ENCODE data around the gene LARP1.
"Not testable (repeated sequence)": the region's sequence is repeated elsewhere in the genome, so short reads cannot be mapped to it uniquely, and the experiment has no call there.

Gene LARP1

DNA sequence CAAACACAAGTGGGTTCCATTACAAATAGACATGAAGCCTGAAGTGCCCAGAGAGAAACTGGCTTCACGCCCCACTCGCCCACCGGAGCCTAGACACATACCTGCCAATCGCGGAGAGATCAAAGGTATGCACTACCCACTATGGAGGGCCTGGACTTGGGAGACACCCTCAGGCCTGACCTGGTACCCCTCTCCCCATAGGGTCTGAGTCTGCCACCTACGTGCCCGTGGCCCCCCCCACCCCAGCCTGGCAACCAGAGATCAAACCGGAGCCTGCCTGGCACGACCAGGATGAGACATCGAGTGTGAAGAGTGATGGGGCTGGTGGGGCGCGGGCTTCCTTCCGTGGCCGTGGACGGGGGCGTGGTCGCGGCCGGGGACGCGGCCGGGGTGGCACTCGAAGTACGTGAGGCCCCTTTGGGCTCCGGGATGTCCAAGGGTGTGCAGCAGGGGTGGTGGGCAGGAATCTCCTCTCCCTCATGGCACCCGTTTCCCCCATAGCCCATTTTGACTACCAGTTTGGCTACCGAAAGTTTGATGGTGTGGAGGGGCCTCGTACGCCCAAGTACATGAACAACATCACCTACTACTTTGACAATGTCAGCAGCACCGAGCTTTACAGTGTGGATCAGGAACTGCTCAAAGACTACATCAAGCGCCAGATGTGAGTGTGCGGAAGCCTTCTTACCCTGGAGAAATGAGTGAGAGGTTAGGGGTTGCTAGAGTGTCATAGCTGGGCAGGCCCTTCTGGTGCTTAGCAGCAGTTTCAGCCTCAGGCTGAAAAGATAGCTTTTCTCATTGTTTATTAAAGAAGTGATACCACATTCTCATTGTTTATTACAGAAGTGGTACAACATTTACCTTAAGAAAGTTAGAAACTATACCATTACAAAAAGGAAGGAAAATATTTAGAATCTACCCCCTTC is 38.7 kb downstream of the LARP1 start:
- no peak for DNase-seq (ENCODE audit: low read depth, low spot score)

DNA sequence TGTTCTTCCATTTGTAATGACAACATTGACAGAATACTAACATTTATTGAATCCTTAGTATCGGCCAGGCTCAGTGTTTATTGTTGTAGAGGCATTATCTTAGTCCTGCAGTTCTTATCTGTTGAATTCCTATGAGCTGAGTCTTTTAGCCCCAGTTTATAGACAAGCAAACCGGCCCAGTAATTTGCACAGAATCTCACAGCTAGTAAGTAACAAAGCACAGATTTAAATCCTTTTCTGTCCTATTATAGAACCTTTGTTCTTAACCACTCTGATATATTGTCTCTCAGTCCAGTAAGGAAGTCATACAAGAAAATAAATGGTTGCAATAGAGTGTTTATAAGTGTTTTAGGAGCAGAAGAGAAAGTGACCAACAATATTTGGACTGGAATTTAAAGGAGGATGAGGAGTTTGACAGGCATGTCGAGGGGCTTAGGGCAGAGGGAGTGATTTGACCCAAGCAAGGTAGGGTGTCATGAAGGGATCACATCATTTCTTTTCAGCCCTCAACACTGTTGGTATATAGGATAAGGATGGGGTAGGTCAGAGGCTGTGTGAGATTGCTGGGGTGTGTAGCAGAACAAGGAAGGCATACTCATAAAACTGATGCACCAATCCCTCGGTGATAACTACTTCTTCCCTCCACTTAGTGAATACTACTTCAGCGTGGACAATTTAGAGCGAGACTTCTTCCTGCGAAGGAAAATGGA is 39.5 kb downstream of the LARP1 start:
- DNase-seq (ENCODE audit: low read depth, low spot score): no peak

DNA sequence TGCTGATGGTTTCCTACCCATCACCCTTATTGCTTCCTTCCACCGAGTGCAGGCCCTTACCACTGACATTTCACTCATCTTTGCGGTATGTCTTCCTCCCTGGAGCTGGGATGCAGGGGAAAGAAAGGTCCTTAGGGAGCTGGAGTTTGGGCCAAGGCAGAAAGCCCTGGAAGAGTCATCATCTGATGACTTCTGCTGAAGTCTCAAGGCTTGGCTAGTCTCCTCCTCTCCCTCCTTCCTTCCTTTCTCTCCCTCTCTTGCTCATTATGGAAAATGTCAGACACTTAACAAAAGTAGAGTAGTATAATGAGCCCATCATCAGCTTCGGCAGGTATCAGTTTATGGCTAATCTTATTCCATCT is 40.0 kb downstream of the LARP1 start:
- no peak for DNase-seq (ENCODE audit: low read depth, low spot score)

DNA sequence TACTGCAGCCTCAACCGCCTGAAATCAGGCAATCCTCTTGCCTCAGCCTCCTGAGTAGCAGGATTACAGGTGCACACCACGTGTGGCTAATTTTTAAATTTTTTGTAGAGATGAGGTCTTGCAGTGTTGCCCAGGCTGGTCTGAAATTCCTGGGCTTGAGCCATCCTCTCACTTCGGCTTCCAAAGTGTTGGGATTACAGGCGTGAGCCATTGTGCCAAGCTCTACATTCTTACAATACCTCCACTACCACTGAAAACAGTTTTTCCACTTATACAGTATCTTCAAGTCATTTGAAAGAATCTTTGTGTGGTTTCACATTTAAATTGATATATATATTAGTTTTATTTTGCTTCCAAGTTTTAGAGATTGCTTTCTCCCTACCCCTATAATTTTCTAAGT is 42.6 kb downstream of the LARP1 start:
- DNase-seq (ENCODE audit: low read depth, low spot score): no peak

DNA sequence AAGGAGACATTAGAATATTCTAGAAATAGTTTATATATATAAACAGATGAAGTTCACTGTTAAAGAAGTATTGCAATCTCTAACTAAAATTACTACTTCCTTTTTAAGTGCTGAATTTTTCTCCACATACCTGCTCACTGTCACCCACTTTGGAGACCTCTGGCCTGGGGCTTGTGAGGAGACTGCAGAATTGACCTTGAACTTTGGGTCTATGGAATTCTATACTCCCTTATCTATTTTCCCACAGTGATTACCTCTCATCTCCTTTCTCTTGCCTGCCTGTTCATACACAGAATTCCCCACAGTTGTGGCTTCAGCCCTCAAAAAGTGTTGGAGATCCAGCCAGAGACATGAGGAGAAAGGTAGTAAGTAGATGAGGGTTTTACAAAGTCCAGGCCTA is 45.4 kb downstream of the LARP1 start:
- no peak for DNase-seq (ENCODE audit: low read depth, low spot score)

DNA sequence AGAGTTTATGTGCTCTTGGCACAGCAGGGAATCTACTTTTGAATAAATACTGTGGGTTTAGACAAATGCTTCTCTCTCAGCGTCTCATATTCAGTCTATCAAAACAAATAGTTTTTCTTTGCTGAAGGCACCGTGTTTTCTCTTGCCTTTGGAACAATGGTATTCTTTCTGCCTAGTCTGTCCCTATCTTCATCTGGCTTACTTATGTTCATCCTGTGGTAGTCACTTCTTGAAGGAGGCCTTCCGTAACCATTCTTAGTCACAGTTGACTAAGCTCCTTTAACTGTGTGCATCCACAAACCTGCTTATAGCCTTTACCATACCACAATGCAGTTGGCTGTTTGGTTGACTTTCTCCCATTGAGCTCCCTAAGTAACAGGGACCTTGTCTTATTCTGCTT is 45.9 kb downstream of the LARP1 start:
- no peak for DNase-seq (ENCODE audit: low read depth, low spot score)

DNA sequence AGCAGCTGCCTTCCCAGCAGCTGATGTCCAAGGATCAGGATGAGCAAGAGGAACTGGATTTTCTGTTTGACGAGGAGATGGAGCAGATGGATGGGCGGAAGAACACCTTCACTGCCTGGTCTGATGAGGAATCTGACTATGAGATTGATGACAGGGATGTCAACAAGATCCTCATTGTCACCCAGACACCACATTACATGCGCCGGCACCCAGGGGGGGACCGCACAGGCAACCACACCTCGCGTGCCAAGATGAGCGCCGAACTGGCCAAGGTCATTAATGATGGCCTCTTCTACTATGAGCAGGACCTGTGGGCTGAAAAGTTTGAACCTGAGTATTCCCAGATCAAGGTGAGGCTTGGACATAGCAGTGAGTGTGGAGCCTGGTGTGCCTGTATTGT is 46.9 kb downstream of the LARP1 start:
- no peak for DNase-seq (ENCODE audit: low read depth, low spot score)

DNA sequence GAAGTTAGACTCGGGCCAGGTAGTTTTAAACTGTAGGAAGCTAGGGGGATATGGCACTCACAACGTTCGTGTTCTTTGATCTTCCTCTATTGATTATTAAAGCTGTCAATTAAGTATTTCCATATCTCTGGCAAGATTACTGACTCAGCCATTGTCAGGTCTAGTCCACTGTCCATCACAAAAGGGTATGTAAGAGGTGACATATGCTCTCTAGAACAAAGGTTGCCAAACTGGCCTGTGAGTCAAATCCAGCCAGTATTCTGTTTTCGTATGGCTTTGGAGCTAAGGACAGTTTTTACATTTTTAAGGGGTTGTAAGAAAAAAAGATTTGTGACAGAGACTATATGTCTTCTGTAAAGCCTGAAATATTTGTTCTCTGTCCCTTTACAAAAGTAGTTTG is 51.0 kb downstream of the LARP1 start:
- DNase-seq (ENCODE audit: low read depth, low spot score): no peak

DNA sequence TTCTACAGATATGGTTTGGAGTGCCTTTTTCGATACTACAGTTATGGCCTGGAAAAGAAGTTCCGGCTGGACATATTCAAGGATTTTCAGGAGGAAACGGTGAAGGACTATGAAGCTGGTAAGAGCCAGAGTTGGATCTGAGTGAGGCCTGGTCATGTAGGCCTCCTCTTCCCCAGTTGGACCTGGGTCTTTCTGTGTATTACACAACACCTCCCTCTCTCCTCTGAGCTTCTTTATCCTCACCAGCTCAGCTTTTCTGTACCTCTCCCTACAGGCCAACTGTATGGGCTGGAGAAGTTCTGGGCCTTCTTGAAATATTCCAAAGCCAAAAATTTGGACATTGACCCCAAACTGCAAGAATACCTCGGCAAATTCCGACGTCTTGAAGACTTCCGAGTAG is 56.1 kb downstream of the LARP1 start:
- no peak for DNase-seq (ENCODE audit: low read depth, low spot score)

DNA sequence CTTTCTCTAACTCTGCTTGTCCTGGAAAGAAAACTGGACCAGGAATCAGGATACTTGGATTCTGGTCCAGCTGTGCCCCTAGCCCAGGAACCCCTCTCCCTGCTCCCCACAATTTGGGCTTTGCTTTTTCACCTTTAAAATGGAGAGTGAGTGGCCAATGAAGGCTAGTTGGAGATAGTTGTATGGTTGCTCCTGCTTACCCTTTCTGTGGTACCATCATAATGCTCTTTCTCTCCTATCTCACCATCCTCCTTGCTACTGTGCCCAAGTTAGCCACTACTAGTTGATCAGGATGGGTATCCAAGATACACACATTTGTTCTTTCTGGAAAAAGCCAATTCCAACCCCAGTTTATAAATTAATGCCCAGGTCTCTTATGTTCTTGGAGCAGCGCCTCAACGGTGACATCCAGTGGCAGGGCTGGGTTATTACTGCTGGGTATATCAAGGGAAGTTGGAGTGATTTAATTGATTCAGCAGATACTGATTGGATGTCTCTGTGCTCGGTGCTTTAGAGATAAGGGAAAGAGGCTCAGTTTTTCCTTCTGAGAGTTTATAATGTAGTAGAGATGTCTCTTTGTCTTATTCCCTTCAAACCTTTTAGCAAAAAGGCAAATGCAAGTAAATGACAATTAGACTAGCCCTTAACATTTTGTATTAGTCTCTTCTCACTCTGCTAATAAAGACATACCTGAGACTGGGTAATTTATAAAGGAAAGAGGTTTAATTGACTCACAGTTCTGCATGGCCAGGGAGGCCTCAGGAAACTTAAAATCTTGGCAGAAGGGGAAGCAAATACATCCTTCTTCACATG is 56.7 kb downstream of the LARP1 start:
- DNase-seq (ENCODE audit: low read depth, low spot score): peak; percentile 51

DNA sequence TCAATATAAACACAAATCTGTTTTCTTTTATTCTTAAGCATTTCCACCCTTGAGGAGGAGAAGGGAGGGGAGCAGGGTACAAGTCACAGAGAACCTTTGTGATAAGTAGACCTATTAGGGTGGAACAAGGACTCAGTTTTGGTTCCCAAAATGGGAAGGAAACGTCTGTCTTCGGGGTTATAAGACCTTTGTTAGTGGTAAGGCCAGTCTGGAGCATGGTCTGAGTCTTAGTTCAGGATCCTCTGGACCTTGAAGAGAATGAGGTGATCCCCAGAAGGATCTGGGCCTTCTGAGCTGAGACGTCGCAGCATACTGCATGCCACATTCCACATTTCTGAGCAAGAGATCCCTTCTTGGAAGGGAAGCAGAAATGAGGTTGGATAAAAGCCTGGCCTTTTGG is 58.0 kb downstream of the LARP1 start:
- DNase-seq (ENCODE audit: low read depth, low spot score): no peak

DNA sequence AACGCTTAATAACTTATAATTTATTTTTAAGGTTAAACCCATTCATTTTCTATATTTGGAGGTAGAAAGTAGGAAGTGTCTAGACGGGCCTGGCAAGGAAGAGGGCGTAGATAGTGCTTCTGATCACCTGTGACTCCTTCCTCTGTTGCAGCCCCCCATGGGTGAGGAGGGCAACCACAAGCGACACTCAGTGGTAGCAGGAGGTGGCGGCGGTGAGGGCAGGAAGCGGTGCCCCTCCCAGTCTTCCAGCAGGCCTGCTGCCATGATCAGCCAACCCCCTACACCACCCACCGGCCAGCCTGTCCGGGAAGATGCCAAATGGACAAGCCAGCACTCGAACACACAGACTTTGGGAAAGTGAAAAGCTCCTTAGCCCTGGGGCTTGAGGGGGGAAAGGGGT is 58.6 kb downstream of the LARP1 start:
- no peak for DNase-seq (ENCODE audit: low read depth, low spot score)

DNA sequence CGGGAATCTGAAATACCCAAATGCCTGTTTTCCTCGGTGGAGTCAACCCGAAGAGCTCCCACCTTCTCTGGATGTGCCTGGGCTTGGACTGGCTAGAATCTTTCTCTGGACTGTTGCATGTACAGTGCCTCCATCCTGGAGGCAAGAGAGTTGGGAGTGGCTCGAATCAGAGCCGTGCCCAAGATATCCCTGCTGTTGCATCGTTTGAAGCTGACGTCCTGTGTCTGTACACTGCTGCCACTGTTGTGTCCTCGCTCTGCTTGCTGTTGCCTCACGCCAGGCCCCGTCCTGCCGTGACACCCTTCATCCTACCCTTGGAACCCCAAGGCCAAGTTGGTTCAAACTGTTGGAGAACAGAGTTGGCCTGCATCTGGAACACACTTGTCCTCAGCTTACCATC is 59.8 kb downstream of the LARP1 start:
- no peak for DNase-seq (ENCODE audit: low read depth, low spot score)

DNA sequence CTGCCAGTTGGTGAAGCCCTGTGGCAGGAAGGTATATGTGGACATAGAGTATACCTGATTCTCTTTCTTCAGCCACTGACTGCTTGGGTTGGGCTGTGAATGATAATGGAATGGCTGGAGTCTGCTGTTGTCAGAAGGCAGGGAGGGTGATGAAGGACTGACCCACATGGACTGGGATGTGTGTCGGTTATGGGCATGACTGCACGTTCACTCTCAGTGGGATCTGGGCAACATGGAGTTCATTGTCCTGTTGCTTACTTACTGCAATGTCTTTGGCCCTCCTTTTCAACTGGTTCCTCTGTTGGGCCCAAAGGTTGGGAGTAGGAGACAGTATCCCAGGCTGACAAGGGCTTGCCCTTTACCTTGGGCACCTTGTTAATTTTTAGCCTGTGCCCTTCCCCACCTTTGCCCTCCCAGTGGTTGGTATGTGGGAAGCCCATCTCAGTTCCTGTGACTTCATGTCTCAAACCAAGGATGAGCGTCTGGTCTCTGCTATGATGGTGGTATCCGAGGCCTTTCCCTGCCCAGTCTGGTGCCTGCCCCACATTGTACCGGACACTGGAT is 60.6 kb downstream of the LARP1 start:
- DNase-seq (ENCODE audit: low read depth, low spot score): no peak

DNA sequence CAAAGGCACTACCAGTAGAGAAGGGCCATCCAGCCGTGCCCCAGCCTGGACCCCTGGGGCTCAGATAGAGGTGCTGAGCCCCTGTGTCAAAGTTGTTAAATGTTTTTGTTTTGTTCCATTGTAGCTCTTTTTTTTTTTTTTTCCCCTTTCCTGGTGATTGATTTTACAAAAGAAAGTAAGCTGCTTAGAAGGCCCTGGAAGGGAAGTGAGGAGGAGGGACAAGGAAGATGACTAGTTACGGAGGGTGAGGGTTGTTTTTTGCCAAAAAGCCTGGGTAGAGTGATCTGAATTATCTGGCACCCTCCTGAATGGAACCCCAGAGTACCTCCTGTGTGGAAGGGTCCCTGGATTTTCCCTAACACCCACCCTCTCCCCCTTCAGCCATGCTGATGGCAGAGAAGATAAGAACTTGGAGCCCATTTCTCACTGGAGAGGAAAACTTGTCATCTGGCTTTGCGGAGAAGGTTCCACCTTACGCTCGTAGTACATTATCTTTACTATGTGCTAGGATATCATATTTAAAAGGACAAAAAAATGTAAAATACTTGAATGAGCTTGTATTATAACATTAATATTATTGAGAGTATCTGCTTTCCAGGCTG is 61.8 kb downstream of the LARP1 start:
- no peak for DNase-seq (ENCODE audit: low read depth, low spot score)

DNA sequence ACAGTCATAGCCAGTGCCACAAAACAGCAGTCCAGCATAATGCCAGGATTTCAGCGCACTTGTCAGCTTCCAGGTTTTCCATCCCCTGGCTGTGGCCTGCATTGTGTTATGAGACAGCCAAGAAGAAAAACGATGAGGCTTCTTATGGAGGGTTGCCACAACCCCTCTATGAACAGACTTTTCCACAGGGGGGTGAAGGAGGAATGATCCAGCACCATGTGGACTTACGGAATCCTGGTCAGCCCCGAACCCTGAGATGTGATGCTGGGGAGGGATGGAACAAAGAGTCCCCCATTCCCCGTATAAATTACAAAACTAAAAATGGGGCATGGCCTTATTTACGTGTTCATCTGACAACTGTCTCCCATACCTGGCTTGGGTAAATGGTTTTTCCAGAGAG is 62.6 kb downstream of the LARP1 start:
- DNase-seq (ENCODE audit: low read depth, low spot score): no peak

DNA sequence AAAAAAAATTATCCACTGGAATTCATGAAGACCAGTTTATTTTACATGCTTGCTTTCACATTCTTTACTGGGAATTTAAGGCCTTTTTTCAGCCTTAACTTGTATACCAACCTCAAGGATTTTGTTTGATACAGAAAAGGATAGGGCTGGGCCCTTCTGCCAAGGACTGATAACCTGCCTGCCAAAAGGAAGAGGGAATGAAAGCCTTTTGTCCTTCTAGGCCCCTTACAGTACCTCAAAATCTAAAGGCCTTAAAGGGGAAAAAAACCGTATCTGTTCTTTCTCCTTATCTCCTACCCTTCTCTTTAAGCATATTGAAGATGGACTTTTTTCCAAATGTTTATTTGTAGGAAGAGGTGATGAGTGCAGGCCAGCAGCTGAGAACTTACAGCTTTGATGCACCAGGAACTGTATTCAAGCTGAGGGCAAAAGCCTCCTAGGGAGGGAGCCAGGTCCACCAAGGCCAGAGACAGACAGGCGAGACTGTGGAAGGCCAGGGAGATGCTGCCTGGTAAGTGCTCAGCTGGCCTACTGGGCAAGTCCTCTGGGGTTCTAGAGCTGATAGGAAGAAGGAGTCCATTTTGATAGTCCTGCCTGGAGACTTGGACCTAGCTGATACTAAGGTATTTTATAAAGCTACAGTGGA is 63.4 kb downstream of the LARP1 start:
- DNase-seq (ENCODE audit: low read depth, low spot score): no peak

DNA sequence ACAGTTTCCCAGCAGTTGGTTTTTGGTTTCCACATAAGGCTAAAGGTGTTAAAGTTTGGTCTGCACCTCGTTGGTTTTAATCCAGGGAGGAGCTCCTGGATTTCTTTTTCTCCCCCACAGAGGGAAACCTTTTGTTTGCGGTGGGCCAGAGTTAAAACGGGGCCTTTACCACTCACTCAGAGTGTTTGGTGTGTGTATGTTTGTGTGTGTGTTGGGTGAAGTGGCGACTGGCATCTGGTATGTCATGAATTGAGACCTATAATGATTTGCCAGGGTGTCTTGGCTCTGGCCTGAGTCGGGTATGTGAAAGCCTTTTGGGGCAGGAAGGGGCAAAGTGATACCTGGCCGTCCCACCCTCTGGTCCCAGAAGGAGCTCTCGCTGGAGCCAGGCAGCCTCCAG is 64.4 kb downstream of the LARP1 start:
- DNase-seq (ENCODE audit: low read depth, low spot score): no peak

DNA sequence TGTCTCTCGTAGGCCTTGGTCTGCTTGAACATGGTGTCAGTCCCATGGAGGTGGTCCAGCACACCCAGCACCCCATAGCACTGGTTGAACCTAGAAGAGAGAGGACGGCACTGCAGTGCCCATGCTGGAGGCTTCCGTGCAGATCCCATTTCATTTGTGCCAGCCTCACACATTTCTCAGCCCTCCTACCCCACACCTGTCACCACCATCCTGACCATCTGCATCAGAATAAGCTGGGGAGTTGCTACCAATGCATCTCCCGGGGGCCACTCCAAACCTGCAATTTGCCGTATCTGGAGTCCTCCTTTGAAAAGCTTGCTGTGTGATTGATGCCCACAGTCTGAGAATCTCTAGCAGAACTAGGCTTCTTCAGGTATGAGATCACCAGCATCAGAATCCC is 65.2 kb downstream of the LARP1 start:
- DNase-seq (ENCODE audit: low read depth, low spot score): no peak

DNA sequence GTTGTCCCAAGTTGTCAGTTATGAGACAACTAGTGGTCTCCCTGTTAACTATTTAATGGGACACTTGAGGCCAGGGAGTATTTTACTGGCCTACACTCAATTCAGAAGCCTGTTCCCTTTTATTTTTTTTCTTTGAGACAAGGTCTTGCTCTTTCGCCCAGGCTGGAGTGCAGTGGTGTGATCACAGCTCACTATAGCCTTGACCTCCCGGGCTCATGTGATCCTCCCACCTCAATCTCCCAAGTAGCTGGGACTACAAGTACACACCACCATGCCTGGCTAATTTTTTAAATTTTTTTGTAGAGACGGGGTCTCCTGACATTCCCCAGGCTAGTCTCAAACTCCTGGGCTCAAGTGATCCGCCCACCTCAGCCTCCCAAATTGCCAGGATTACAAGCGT is 67.7 kb downstream of the LARP1 start:
- DNase-seq (ENCODE audit: low read depth, low spot score): not testable (repeated sequence)

DNA sequence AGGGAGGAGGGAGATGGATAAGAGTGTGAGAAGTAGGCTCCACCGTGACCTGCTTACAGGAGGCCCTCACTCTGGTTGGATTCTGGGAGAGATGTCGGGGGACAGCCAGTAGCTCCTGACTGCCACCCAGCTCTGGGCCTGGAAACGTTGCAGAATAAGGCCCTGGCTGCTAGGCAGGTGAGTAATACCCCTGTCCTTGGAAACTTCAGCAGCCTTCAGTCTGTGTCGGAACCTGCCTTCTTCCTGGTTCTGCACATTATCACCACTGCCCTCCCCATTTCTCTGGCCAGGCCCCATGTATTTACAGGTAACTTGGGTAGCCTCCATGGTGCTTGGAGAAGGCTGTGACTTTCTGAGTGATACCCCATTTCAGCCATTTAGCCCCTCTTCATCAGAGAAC is 68.4 kb downstream of the LARP1 start:
- no peak for DNase-seq (ENCODE audit: low read depth, low spot score)
